Fibroblast of pulmonary artery (primary cell): ENCODE measurements around the gene PRKG1.
A peak's percentile ranks its signal among the peaks of the same experiment; 100 is the strongest.

ENCODE experiments used
- DNase-seq: peaks from one replicate; pipeline ENCODE4 v3.0.0-alpha.2; 2010; ENCODE audit warnings: low read depth
- H3K4me3 ChIP-seq: replicated peaks from 2 replicates; pipeline ENCODE4 v1.5.1; 2011; ENCODE audit warnings: low read depth, mild to moderate bottlenecking, control low read depth, low read length, moderate library complexity
- CTCF ChIP-seq: IDR thresholded peaks from 2 replicates; pipeline ENCODE4 v1.5.1; 2011; ENCODE audit warnings: mild to moderate bottlenecking, control low read depth, low read length, inconsistent platforms; ENCODE audit errors: missing control alignments

The PRKG1 gene

GRCh38 chr10:51804866-51805265, 730.6 kb downstream of the PRKG1 start:
- no peak for TF ChIP-seq CTCF
- DNase-seq, result peak; percentile 22
- no peak overlapping the region for H3K4me3 ChIP-seq

- no peak for DNase-seq
These were observed 732.0 kb downstream of the PRKG1 start for GRCh38 chr10:51806079-51806835.

GRCh38 chr10:51808187-51808586, 733.9 kb downstream of the PRKG1 start:
- no peak for TF ChIP-seq CTCF
- no peak overlapping the region for H3K4me3 ChIP-seq
- DNase-seq, result no peak

More at GRCh38 chr10:51806079-51806835, 732.0 kb downstream of the PRKG1 start:
- H3K4me3 ChIP-seq, result no peak overlapping the region
- TF ChIP-seq CTCF, result no peak

GRCh38 chr10:51815723-51816122, 741.4 kb downstream of the PRKG1 start:
- DNase-seq, result no peak
- TF ChIP-seq CTCF, result no peak
- no peak overlapping the region for H3K4me3 ChIP-seq

GRCh38 chr10:51821045-51821444, 746.8 kb downstream of the PRKG1 start:
- no peak overlapping the region for H3K4me3 ChIP-seq
- DNase-seq, result no peak
- no peak for TF ChIP-seq CTCF

GRCh38 chr10:51821745-51822144, 747.5 kb downstream of the PRKG1 start:
- TF ChIP-seq CTCF, result no peak
- no peak for DNase-seq

More at GRCh38 chr10:51821745-51822144, 747.5 kb downstream of the PRKG1 start:
- H3K4me3 ChIP-seq, result no peak overlapping the region
